ENCODE measurements around the gene PAPPA2. TPM values are rescaled to one million over a fixed set of nuclear protein-coding genes. Genes with fewer than 3 reads are reported as not detected.
"Not testable (repeated sequence)": the region's sequence is repeated elsewhere in the genome, so short reads cannot be mapped to it uniquely, and the experiment has no call there.

The PAPPA2 gene
- total RNA-seq, 1 donor from 2014 or later, result under 0.01 TPM

- DNase-seq, result no peak
Measured at GRCh38 chr1:176552217-176552991, 89.4 kb downstream of the PAPPA2 start.

- DNase-seq, result no peak
Measured at GRCh38 chr1:176552999-176553398, 90.0 kb downstream of the PAPPA2 start.

GRCh38 chr1:176556288-176556687, 93.3 kb downstream of the PAPPA2 start:
- no peak for DNase-seq

- no peak for DNase-seq
Measured at GRCh38 chr1:176557543-176558258, 94.7 kb downstream of the PAPPA2 start.

- no peak for DNase-seq
Measured at GRCh38 chr1:176558561-176558960, 95.6 kb downstream of the PAPPA2 start.

- DNase-seq, result no peak
Measured at GRCh38 chr1:176559474-176559873, 96.5 kb downstream of the PAPPA2 start.

GRCh38 chr1:176559878-176560277, 96.9 kb downstream of the PAPPA2 start:
- DNase-seq, result peak; percentile 72

- DNase-seq, result no peak
Measured at GRCh38 chr1:176560681-176561080, 97.7 kb downstream of the PAPPA2 start.

GRCh38 chr1:176561761-176562160, 98.8 kb downstream of the PAPPA2 start:
- not testable (repeated sequence) for DNase-seq

GRCh38 chr1:176566004-176566975, 103.3 kb downstream of the PAPPA2 start:
- DNase-seq, result no peak

GRCh38 chr1:176567190-176567794, 104.3 kb downstream of the PAPPA2 start:
- DNase-seq, result no peak

GRCh38 chr1:176568185-176568584, 105.2 kb downstream of the PAPPA2 start:
- DNase-seq, result no peak

GRCh38 chr1:176574756-176575155, 111.8 kb downstream of the PAPPA2 start:
- DNase-seq, result no peak

- DNase-seq, result no peak
Measured at GRCh38 chr1:176575991-176576390, 113.0 kb downstream of the PAPPA2 start.

GRCh38 chr1:176576670-176577069, 113.7 kb downstream of the PAPPA2 start:
- no peak for DNase-seq

GRCh38 chr1:176577646-176578197, 114.7 kb downstream of the PAPPA2 start:
- no peak for DNase-seq

GRCh38 chr1:176579087-176579486, 116.1 kb downstream of the PAPPA2 start:
- DNase-seq, result no peak

- no peak for DNase-seq
Measured at GRCh38 chr1:176595217-176595616, 132.2 kb downstream of the PAPPA2 start.

- no peak for DNase-seq
Measured at GRCh38 chr1:176601348-176601747, 138.4 kb downstream of the PAPPA2 start.

GRCh38 chr1:176602388-176603004, 139.5 kb downstream of the PAPPA2 start:
- no peak for DNase-seq

- no peak for DNase-seq
Measured at GRCh38 chr1:176603696-176604095, 140.7 kb downstream of the PAPPA2 start.

GRCh38 chr1:176604461-176604860, 141.5 kb downstream of the PAPPA2 start:
- no peak for DNase-seq

Data from dermis blood vessel endothelial cell (primary cell).